ENCODE results near the gene PROC. TPM values are rescaled to one million over a fixed set of nuclear protein-coding genes. Genes with fewer than 3 reads are reported as not detected.
"Not testable (repeated sequence)": the region's sequence is repeated elsewhere in the genome, so short reads cannot be mapped to it uniquely, and the experiment has no call there.

Gene PROC
- total RNA-seq, 3 donors from 2014 or later = 0.19 TPM; not detected in 2

DNA sequence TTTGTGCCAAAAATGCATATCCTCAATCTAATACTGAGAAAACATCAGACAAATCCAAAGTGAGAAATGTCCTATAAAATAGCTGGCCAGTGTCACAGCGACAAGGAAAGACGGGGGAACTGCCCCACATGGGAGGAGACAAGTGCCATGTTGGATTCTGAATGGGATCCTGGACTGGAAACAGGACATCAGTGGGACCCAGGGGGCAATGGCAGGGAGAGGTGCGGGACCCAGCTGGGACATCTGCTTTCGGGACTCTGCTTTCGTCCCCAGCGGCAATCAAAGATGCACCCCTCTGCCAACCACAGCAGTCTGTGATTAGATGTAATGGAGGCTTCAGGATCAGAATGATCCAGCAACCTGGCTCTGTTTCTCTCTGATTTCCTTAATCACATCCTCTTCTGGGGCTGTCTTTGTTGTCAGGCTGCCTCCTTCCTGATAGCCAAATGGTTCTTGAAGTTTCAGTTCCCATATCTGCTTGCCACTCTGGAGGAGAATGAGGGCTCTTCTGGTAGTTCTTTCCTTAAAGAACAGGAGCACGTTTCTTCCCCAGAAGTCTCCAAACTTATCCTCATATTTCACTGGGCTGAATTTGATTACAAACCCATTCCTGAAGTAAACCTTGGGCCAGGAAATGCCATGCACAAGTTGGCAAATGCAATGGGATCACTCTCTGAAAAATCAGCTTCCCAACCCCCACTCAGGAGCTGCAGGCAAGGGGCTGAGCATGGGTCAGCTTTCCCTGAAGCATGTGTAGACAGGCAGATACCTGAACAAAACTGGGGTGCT lies 13.6 kb upstream of the PROC start:
- ATAC-seq = no peak
- no peak for DNase-seq
- H3K9me3 Mint-ChIP-seq = no peaks in the 10 kb centered on the region
- H3K4me1 Mint-ChIP-seq (ENCODE audit: low read depth) = peaks cover 18% of the 10 kb centered on the region
- no peaks in the 10 kb centered on the region for H3K27me3 Mint-ChIP-seq (ENCODE audit: low read depth)
- no peaks in the 10 kb centered on the region for H3K36me3 Mint-ChIP-seq (ENCODE audit: insufficient read depth)
- H3K4me3 Mint-ChIP-seq = no peak overlapping the region

DNA sequence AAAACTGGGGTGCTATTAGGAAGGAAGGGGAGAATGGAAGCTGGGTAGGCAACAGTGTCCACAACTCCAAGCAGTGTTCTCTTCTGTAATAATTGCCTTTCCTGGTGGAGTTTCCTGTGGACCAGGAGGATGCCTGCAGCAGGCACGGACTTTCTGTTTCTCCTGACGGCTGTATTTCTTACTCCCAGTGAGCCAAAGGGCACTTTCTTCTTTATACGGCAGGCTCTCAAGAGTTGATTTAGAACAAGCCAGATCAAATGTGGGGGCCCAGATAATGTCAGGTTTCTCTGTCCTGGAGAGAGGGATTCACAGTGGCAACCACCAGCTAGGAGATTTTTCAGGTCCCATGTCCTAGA lies 13.0 kb upstream of the PROC start:
- ATAC-seq (no peak), DNase-seq (no peak)
- Mint-ChIP-seq H3K27me3 (ENCODE audit: low read depth) (no peaks in the 10 kb centered on the region), H3K9me3 (no peaks in the 10 kb centered on the region), H3K4me1 (ENCODE audit: low read depth) (peaks cover 23% of the 10 kb centered on the region), H3K4me3 (no peak overlapping the region), H3K36me3 (ENCODE audit: insufficient read depth) (no peaks in the 10 kb centered on the region)

DNA sequence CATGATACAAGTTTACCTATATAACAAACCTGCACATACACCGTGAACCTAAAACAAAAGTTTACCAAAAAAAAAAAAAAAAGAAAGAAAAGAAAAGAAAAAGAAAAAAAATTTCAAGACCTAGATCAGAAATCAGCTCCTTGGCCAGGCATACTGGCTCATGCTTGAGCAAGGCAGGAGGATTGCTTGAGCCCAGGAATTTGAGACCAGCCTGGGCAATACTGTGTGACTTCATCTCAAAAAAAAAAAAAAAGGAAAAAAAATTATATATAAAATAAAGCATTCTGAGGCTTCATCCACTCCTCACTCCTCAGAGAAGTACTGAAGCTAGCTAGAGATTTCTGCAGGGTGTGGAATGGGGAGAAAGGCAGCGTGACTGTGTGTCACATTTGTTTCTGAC lies 11.8 kb upstream of the PROC start:
- Mint-ChIP-seq H3K9me3 (no peaks in the 10 kb centered on the region), H3K4me1 (ENCODE audit: low read depth) (peaks cover 31% of the 10 kb centered on the region), H3K36me3 (ENCODE audit: insufficient read depth) (no peaks in the 10 kb centered on the region), H3K27me3 (ENCODE audit: low read depth) (no peaks in the 10 kb centered on the region), H3K4me3 (no peak overlapping the region)
- DNase-seq (no peak), ATAC-seq (no peak)

DNA sequence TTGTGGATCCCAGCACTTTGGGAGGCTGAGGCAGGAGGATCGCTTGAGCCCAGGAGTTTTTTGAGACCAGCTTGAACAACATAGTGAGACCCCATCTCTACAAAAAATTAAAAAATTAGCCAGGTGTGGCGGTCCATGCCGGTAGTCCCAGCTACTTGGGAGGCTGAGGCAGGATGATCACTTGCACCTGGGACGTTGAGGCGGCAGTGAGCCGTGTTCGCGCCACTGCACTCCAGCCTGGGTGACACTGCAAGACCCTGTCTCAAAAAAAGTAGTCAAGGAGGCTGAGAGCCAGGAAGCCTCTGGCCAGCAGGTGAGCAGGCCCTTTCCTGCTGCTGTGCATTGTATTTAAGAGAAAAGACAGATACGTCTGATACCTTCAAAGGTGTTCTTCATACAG lies 11.1 kb upstream of the PROC start:
- no peaks in the 10 kb centered on the region for H3K36me3 Mint-ChIP-seq (ENCODE audit: insufficient read depth)
- ATAC-seq (no peak), DNase-seq (no peak)
- H3K9me3 Mint-ChIP-seq = no peaks in the 10 kb centered on the region
- no peaks in the 10 kb centered on the region for H3K27me3 Mint-ChIP-seq (ENCODE audit: low read depth)
- H3K4me1 Mint-ChIP-seq (ENCODE audit: low read depth) = peaks cover 32% of the 10 kb centered on the region
- no peak overlapping the region for H3K4me3 Mint-ChIP-seq

DNA sequence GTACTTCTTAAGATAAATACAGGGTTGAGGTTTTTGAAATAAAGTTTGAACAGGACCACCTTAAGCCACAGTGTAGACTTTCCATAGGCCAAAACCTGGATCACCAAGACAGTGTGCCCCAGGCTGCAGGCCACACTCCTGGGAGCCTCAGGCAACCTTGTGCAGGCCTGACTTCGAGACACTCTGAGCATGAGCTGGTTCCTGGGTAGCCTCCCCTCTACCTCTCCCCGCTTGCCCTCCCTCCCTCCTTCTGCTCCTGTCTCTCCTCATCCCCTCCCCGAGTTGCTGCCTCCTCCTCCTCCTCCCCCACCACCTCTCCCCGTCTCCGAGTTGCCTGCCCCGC lies 10.6 kb upstream of the PROC start:
- ATAC-seq (peak; percentile 53 to 57), DNase-seq (no peak)
- H3K27me3 Mint-ChIP-seq (ENCODE audit: low read depth) = no peaks in the 10 kb centered on the region
- H3K4me1 Mint-ChIP-seq (ENCODE audit: low read depth) = peaks cover 31% of the 10 kb centered on the region
- H3K4me3 Mint-ChIP-seq = peak overlapping the region; percentile 42
- H3K36me3 Mint-ChIP-seq (ENCODE audit: insufficient read depth) = no peaks in the 10 kb centered on the region
- no peaks in the 10 kb centered on the region for H3K9me3 Mint-ChIP-seq

DNA sequence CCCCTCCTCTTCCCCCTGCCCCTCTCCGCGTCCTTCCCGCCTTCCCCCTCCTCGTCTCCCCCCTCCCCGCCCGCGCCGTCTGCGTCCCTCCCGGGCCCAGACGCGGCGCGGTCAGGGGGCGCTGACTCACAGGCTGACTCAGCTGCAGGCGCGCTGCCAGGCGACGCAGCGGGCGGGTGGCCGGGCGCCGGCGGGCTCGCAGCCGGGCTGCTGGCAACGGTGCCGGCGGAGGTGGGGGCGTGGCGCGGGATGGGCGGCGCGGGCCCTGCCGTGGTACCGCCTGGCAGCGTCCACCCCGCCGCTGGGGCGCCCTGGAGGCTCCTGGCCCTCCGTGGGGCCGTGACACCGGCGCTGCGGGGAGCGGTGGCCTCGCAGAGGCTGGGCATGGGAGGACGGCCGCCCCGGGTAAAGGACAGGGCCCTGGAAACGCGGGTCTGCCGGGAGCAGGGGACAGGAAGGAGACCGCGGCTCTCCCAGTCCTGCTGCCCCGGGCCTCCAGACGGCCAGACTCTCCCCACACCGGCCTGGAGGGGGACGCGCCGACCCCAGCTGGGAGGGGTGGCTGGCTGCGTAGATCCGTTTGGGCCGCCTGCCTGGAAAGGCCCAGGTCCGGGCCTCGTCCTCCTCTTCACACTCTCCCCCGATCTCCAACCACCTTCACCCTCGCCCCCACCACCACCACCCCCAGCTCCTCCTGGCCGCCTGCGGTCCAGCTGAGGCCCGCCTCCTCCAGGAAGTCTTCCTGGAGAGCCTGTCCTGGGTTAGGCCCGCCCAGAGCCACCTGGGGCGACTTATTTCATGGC lies 10.0 kb upstream of the PROC start:
- peak; percentile 92 to 93 for ATAC-seq
- peaks cover 31% of the 10 kb centered on the region for H3K4me1 Mint-ChIP-seq (ENCODE audit: low read depth)
- H3K9me3 Mint-ChIP-seq = no peaks in the 10 kb centered on the region
- no peaks in the 10 kb centered on the region for H3K27me3 Mint-ChIP-seq (ENCODE audit: low read depth)
- no peaks in the 10 kb centered on the region for H3K36me3 Mint-ChIP-seq (ENCODE audit: insufficient read depth)
- DNase-seq = peak; percentile 93
- H3K4me3 Mint-ChIP-seq = peak overlapping the region; percentile 51

DNA sequence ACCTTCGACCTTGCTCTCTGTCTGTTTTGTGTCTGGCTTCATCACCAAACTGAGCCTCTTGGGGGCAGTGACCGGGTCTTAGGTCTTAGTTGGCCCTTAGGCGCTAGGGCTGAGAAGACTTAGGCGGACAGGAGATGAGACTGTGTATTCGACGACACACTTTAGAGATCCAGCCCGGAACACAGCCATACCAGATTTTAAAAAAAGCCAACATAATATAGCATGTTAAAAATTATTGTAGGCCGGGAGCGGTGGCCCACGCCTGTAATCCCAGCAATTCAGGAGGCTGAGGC lies 9.5 kb upstream of the PROC start:
- no peak for DNase-seq
- H3K4me1 Mint-ChIP-seq (ENCODE audit: low read depth) = peaks cover 33% of the 10 kb centered on the region
- no peaks in the 10 kb centered on the region for H3K36me3 Mint-ChIP-seq (ENCODE audit: insufficient read depth)
- no peaks in the 10 kb centered on the region for H3K9me3 Mint-ChIP-seq
- no peaks in the 10 kb centered on the region for H3K27me3 Mint-ChIP-seq (ENCODE audit: low read depth)
- H3K4me3 Mint-ChIP-seq = peak overlapping the region; percentile 51
- ATAC-seq = no peak

DNA sequence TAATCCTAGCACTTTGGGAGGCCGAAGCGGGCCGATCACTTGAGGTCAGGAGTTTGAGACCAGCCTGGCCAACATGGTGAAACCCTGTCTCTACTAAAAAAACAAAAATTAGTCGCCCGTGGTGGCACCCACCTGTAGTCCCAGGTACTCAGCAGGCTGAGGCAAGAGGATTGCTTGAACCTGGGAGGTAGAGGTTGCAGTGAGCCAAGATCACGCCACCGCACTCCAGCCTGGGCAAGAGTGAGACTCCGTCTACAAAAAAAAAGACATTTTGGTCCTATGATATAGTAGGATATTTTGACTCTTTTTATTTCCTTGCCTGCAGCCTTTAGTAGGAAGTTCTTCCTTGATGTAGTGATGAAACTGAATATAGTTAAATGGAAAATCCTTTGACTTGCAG lies 8.5 kb upstream of the PROC start:
- not testable (repeated sequence) for DNase-seq; H3K4me3 Mint-ChIP-seq; ATAC-seq; H3K27me3 Mint-ChIP-seq (ENCODE audit: low read depth); H3K36me3 Mint-ChIP-seq (ENCODE audit: insufficient read depth); H3K9me3 Mint-ChIP-seq
- H3K4me1 Mint-ChIP-seq (ENCODE audit: low read depth) = peaks cover 36% of the 10 kb centered on the region

DNA sequence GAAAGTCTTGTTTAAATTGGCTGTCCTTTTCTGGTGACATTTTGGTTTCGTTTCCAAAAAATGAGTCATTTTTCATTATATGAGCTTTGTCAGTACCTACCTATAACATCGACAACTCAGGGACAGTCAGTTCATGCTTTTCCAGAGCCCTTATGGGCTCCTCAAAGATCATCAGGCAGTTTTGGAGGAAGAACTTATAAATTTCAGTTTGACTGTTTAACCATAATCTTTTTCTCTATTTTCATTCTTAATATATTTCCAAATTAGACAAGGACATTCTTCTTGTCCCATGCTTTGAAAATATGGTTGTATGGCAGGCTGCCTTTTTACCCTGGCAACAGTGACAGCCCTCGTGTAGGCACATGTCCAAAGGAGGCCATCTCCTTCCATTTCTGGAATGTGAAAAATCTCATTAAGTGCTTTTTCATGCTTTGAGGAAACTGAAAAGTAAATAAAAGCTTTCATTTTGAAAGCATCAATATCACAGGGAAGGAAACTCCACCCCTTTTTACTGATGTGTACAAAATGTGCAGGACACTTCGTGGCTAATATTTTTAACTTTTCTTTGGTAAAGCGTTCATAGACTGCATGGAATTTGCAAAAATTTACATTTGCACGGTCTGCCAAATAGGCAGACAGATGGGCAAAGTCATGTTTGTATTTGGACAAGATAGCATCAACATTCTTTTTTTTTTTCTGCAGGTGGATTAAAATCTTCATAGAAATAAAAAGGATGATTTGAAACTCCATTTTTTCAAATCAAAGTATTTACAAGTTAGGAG lies 7.2 kb upstream of the PROC start:
- peaks cover 39% of the 10 kb centered on the region for H3K4me1 Mint-ChIP-seq (ENCODE audit: low read depth)
- H3K9me3 Mint-ChIP-seq = no peaks in the 10 kb centered on the region
- peak overlapping the region; percentile 39 for H3K4me3 Mint-ChIP-seq
- no peaks in the 10 kb centered on the region for H3K27me3 Mint-ChIP-seq (ENCODE audit: low read depth)
- ATAC-seq = peak; percentile 56 to 65
- no peak for DNase-seq
- H3K36me3 Mint-ChIP-seq (ENCODE audit: insufficient read depth) = no peaks in the 10 kb centered on the region

DNA sequence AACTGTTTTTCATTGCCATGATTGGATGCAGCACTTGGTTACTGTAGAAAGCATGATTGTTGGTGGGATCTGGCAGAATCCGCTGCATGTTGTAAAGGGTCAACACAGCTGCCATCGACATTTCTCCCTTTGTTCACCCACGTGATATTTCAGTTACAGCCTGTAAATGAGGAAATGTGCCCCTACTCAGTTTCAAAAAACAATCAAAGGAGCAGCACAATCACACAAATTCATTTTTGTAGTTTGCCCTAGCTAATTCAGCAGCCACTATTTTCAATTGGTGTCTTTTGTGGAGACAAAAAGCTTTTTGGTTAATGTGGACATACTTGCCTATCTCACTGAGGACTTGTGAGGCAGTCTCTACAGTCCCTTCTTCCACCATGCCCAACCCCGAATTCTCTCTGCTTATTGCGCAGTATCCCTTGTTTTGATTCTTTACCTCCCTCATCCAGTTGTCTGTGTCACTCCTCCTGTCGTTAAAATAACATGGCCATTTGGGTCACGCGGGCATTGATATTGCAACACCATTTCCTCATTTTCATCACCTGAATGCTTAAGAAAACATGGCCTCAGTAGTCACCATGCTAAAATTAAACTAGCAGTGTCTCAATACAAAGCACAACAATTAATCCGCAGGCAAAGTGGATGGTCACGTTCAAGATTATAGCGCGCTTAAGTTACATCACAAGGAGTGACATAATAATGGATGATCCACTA lies 6.4 kb upstream of the PROC start:
- Mint-ChIP-seq H3K36me3 (ENCODE audit: insufficient read depth) (no peaks in the 10 kb centered on the region), H3K4me1 (ENCODE audit: low read depth) (peaks cover 46% of the 10 kb centered on the region), H3K27me3 (ENCODE audit: low read depth) (no peaks in the 10 kb centered on the region), H3K9me3 (no peaks in the 10 kb centered on the region), H3K4me3 (peak overlapping the region; percentile 39)
- no peak for ATAC-seq
- DNase-seq = no peak

DNA sequence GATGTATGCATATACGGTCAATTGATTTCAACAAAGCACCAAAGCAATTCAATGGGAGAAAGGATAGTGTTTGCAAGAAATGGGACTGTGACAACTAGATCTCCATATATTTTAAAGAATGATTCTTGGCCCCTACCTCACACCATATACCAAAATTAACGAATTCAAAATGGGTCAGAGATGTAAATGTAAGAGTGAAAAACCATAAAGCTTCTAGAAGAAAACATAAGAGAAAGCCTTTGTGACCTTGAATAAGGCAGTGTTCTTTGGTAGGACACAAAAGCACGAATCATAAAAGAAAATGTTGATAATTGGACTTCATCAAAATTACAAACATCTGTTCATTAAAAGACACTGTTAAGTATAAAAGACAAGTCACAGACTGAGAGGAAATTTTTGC lies 5.0 kb upstream of the PROC start:
- Mint-ChIP-seq H3K36me3 (ENCODE audit: insufficient read depth) (no peaks in the 10 kb centered on the region), H3K4me1 (ENCODE audit: low read depth) (peaks cover 45% of the 10 kb centered on the region)

DNA sequence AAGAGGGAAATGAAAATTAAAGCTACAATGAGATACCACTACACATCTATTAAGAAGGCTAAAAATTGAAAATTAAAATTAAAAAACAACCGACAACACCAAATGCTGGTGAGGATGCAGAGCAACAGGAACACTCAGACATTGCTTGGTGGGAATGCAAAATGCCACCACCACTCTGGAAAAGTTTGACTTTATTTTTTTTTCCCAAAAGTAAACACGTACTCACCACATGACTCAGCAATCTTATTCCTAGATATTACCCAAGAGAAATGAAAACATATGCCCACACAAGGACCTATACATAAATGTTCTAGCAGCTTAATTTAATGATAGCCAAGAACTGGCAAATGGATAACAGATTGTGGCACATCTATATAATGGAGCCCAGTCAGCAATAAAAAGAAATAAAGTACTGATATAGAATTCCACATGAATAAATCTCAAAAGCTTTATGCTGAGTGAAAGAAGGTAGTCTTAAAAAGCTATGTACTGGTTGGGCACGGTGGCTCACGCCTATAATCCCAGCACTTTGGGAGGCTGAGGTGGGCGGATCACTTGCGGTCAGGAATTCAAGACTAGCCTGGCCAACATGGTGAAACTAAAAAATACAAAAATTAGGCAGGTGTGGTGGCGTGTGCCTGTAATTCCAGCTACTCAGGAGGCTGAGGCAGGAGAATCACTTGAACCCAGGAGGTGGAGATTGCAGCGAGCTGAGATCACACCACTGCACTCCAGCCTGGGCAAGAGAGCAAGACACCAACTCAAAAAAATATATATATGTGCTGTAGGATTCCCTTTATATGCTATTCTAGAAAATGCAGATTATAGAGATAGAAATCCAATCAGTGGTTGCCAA lies 4.2 kb upstream of the PROC start:
- no peaks in the 10 kb centered on the region for H3K36me3 Mint-ChIP-seq (ENCODE audit: insufficient read depth)
- ATAC-seq = no peak
- H3K9me3 Mint-ChIP-seq = no peaks in the 10 kb centered on the region
- no peak overlapping the region for H3K4me3 Mint-ChIP-seq
- no peak for DNase-seq
- no peaks in the 10 kb centered on the region for H3K27me3 Mint-ChIP-seq (ENCODE audit: low read depth)
- H3K4me1 Mint-ChIP-seq (ENCODE audit: low read depth) = peaks cover 43% of the 10 kb centered on the region

More for the DNA sequence above, 5.0 kb upstream of the PROC start:
- ATAC-seq = no peak
- Mint-ChIP-seq H3K27me3 (ENCODE audit: low read depth) (no peaks in the 10 kb centered on the region), H3K4me3 (no peak overlapping the region), H3K9me3 (no peaks in the 10 kb centered on the region)
- DNase-seq = no peak

DNA sequence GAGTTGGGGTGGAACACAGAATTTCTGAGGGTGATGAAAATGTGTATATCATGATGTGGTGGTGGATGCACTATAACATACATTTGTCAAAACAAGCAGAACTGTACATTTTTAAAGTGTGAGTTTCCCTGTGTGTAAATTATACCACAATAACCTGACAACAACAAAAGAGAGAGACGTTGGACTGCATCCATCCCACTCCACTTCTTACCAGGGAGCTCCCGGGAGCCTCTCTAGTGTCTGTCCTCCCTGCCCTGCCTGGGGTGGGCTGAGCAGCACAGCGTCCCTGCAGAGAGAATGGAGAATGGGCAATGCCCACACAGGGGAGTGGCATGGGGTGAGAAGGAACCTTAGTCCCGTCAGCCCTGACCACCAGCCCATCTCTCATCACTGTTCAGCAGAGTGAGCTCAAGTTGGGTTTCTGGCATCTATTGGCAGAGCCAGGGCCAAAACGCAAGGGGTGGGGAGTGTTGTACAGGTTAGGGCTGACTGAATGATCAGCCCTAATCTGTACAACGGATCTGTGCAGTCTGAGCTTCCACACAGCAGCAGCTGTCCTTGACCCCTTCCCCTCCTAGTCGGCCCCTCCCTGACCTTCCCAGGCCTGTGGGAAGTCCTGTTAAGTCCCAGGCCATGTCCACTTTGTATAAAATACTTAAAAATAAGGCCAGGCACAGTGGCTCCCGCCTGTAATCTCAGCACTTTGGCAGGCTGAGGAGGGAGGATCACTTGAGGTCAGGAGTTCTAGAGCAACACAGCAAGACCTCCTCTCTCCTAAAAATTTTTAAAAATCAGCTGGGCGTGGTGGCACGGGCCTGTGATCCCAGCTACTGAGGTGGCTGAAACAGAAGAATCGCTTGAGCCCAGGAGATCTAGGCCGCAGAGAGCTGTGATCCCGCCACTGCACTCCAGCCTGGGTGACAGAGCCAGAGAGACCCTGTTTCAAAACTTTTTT lies 3.3 kb upstream of the PROC start:
- Mint-ChIP-seq H3K4me1 (ENCODE audit: low read depth) (peaks cover 42% of the 10 kb centered on the region), H3K9me3 (no peaks in the 10 kb centered on the region), H3K4me3 (no peak overlapping the region), H3K27me3 (ENCODE audit: low read depth) (no peaks in the 10 kb centered on the region), H3K36me3 (ENCODE audit: insufficient read depth) (no peaks in the 10 kb centered on the region)
- DNase-seq (no peak), ATAC-seq (no peak)
